IPS-18a (cell line): ENCODE data around the gene NUDT14.

ENCODE experiments used
- H3K27ac ChIP-seq: one replicate; pipeline ENCODE4 v1.5.1; 2013; ENCODE audit warnings: low read length
- H3K27me3 ChIP-seq: one replicate; pipeline ENCODE4 v1.6.1; 2013; ENCODE audit warnings: mild to moderate bottlenecking, low read length; ENCODE audit not compliant: control insufficient read depth, insufficient read depth
- H3K36me3 ChIP-seq: one replicate; pipeline ENCODE4 v1.6.1; 2013; ENCODE audit warnings: low read depth, low read length; ENCODE audit not compliant: control insufficient read depth
- H3K4me1 ChIP-seq: one replicate; pipeline ENCODE4 v1.6.1; 2013; ENCODE audit warnings: low read depth, low read length; ENCODE audit not compliant: control insufficient read depth
- H3K4me3 ChIP-seq: one replicate; pipeline ENCODE4 v1.5.1; 2013; ENCODE audit warnings: low read length
- H3K9ac ChIP-seq: one replicate; pipeline ENCODE4 v1.6.1; 2013; ENCODE audit warnings: mild to moderate bottlenecking, low read length, moderate library complexity
- H3K9me3 ChIP-seq: one replicate; pipeline ENCODE4 v1.6.1; 2013; ENCODE audit warnings: low read depth, low read length; ENCODE audit not compliant: control insufficient read depth

Gene NUDT14

DNA sequence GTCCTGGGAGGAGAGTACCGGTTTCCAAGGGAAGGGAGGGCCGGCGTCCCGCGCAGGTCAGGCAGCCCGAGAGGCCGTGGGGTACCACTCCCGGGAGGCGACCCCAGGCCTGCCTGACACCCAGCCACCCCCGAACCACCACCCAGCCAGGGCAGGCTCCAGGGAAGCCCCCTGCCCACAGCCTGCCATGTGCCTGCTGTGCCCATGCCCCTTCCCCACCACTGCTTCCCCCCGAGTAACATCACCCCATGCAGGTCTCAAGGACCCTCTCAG is 2.3 kb downstream of the NUDT14 start:
- Histone ChIP-seq H3K27me3 (peaks cover 29% of the 10 kb centered on the region), H3K9me3 (no peaks in the 10 kb centered on the region), H3K36me3 (no peaks in the 10 kb centered on the region), H3K9ac (no peak overlapping the region), H3K27ac (no peak overlapping the region), H3K4me3 (no peak overlapping the region), H3K4me1 (no peaks in the 10 kb centered on the region)

- Histone ChIP-seq H3K4me3 (no peak overlapping the region), H3K4me1 (no peaks in the 10 kb centered on the region), H3K9me3 (no peaks in the 10 kb centered on the region), H3K9ac (no peak overlapping the region), H3K27ac (no peak overlapping the region), H3K27me3 (peaks cover 23% of the 10 kb centered on the region), H3K36me3 (no peaks in the 10 kb centered on the region)
These were observed 2.8 kb downstream of the NUDT14 start for GRCh38 chr14:105178069-105178867.

DNA sequence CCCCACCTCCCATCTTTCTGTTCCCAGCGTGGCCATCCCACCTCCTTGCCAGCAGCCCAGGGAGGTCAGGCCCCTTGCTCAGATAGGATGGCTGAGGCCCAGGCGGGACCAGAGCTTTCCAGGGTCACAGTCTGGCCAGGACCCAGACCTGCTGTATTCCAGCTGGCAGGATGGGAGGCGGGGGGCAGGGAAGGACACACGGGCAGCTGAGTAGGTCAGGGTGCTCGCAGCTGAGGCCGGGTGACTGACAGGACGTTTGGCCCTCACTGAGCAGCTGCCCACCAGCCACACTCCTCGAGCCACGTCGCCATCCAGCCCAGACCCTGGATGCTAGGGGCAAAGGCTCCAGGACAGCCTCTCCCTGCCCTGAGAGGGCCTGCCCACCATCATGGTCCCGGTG is 4.0 kb downstream of the NUDT14 start:
- Histone ChIP-seq H3K36me3 (no peaks in the 10 kb centered on the region), H3K27me3 (peaks cover 12% of the 10 kb centered on the region)

GRCh38 chr14:105176513-105176912 is 4.6 kb downstream of the NUDT14 start:
- Histone ChIP-seq H3K27ac (no peak overlapping the region), H3K27me3 (peaks cover 6% of the 10 kb centered on the region), H3K4me3 (no peak overlapping the region), H3K9me3 (no peaks in the 10 kb centered on the region), H3K36me3 (no peaks in the 10 kb centered on the region), H3K9ac (no peak overlapping the region), H3K4me1 (no peaks in the 10 kb centered on the region)

More for the DNA sequence above, 4.0 kb downstream of the NUDT14 start:
- Histone ChIP-seq H3K4me3 (no peak overlapping the region), H3K9me3 (no peaks in the 10 kb centered on the region), H3K9ac (no peak overlapping the region), H3K4me1 (no peaks in the 10 kb centered on the region), H3K27ac (no peak overlapping the region)

DNA sequence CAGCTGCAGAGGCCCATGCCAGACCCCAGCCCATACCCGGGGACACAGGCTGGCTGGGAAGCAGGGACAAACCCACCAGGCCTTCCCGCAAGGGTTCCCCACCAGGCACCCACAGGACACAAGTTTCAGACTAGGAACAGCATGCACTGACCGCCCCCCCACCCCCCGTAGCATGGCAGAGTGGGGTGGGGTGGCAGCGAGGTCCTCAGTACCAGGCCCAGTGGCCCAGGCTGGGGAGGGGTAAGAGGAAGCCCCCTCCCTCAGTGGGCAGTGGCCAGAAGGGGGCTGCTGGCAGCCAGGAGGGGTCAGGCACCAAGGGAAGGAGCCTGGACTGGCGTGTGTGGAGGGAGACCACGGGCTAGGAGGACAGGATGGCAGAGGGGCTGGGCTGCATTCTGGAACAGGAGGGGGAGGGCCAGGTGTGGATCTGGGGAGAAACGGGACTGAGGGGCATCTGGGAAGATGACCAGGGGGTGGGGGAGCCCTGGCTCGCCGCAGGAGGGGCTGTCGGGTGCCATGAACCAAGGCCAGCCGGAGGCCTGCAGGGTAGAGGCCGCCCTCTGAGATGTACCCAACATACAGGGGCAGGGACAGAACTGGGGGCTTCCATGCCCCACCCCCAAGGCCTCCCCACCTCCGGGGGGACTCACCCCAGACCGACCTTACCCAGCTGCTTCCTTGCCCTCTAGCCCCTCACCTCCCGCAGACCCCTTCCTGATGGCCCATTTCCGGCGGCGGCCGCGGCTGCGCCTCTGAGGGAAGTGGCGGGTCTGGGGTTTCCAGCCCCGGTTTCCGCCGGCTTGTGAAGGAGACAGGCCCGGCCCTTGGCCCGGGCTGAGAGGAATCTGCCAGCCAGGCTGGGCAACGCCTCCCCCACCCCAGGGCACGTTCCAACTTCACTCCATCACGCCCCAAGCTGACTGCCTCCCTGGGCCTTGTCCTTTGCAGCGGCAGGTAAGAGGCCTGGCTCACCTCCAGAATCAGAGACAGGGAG is 6.9 kb downstream of the NUDT14 start:
- H3K4me1 ChIP-seq = peaks cover 9% of the 10 kb centered on the region
- H3K36me3 ChIP-seq = no peaks in the 10 kb centered on the region
- H3K9ac ChIP-seq = no peak overlapping the region
- H3K27ac ChIP-seq = no peak overlapping the region
- no peaks in the 10 kb centered on the region for H3K9me3 ChIP-seq
- H3K27me3 ChIP-seq = peaks cover 9% of the 10 kb centered on the region
- no peak overlapping the region for H3K4me3 ChIP-seq

- no peaks in the 10 kb centered on the region for H3K9me3 ChIP-seq
- H3K27me3 ChIP-seq = peaks cover 11% of the 10 kb centered on the region
- H3K36me3 ChIP-seq = no peaks in the 10 kb centered on the region
- H3K27ac ChIP-seq = no peak overlapping the region
- H3K4me1 ChIP-seq = peaks cover 9% of the 10 kb centered on the region
- no peak overlapping the region for H3K4me3 ChIP-seq
- no peak overlapping the region for H3K9ac ChIP-seq
These were observed 8.0 kb downstream of the NUDT14 start for GRCh38 chr14:105173145-105173544.

- no peak overlapping the region for H3K4me3 ChIP-seq
- H3K27ac ChIP-seq = no peak overlapping the region
- no peaks in the 10 kb centered on the region for H3K36me3 ChIP-seq
- no peaks in the 10 kb centered on the region for H3K9me3 ChIP-seq
- H3K4me1 ChIP-seq = peaks cover 9% of the 10 kb centered on the region
- peaks cover 15% of the 10 kb centered on the region for H3K27me3 ChIP-seq
- no peak overlapping the region for H3K9ac ChIP-seq
These were observed 8.6 kb downstream of the NUDT14 start for GRCh38 chr14:105172476-105172875.

DNA sequence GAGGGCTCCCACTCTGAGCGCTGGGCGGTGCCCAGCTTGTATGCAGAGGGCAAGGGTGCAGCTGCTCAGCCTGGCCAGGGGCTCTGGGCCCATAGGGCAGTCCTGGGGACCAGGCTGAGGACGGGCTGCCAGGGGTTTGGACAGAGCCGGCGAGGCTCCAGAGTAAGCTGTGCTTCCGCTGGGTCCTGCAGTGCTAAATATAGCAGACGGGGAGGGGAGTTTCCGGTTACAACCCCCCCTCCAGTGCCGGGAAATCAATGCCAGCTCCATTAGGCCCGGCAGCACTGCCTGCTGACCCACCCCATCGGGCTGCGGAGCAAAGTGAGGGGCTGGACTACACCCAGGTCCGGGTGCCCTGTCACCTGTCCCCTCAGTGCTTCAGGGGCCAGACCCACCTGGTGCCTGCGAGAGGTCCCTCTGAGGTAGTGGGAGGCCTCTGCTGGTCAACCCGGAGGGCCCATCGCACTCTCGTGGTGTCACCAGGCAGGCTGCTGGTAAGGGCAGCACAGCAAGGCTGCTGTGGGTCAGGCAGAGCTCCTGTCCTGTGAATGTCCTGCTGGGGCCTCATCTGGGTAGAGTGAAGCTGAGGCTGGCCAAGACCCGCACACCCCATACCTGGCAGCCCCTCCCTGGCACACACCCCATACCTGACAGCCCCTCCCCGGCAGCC is 10.0 kb downstream of the NUDT14 start:
- Histone ChIP-seq H3K4me1 (peaks cover 9% of the 10 kb centered on the region), H3K27me3 (peaks cover 27% of the 10 kb centered on the region), H3K4me3 (no peak overlapping the region), H3K36me3 (no peaks in the 10 kb centered on the region), H3K27ac (no peak overlapping the region), H3K9me3 (no peaks in the 10 kb centered on the region), H3K9ac (no peak overlapping the region)

DNA sequence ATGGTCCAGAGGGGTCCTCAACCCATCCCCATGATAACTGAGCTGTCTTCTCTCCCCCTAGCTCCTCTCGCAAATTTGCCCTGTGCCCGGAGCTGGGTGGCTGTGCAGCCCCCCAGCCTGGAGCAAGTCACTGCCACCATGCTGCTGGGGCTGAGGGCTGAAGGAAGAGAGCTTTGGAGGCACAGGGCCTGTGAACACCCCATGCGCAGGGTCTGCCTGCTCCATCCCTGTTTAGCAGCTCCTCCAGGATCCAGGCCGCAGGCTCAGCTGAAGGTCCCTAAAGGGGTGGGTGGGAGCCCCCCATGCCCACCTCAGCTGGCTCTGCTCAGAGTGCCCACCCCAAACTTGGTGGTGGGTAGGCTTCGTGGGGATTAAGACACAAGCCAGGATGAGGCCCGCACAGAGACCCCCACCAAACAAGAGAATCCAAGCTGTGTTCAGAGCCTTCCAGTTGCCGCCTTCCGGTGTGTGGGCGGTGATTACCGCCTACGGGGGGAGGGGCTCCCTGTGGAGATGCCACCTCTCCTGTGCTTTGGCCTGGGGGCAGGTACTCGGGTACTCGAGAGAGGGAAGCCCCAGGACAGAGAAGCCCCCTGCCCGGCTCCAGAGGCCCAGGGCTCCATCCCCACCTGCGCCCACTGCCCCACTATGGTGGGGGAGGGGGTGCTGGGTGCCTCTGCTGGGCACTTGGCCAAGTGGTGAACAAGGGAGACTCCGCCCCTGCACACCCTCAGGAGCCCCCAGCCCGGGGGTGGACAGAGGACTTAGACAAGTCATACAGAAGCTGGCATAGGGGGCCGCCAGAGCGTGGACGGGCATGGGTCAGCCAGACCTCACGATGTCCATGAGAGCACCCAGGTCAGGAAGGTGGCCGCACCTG is 11.1 kb downstream of the NUDT14 start:
- Histone ChIP-seq H3K4me1 (peaks cover 9% of the 10 kb centered on the region), H3K9me3 (no peaks in the 10 kb centered on the region), H3K27me3 (peaks cover 29% of the 10 kb centered on the region), H3K27ac (no peak overlapping the region), H3K4me3 (no peak overlapping the region), H3K9ac (no peak overlapping the region), H3K36me3 (no peaks in the 10 kb centered on the region)

DNA sequence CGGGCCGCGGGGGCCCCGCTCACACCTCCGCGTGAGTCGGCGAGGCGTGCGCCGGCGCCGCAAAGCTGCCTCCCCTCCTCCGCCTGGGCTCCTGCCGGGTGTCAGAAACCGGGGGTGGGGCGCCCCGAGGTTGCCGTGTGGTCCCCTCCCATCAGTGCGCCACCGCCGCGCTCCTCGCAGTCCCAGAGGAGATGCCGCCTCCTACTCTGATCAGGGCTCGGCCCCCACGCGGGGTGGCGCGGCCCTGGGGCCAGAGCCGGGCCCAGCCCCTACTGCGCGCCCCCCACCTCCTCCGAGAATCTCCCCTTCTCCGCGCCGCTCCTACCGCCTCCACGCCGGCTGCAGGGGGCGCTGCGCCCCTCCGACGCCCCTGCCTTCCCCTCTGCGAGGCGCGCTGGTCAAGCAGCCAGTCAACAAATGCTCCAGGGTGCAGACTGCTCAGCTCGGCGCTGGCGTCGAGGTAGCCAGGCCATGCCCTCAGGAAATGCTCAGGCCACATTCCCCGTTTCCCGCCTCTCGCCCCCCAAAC is 12.1 kb downstream of the NUDT14 start:
- Histone ChIP-seq H3K27ac (no peak overlapping the region), H3K4me3 (no peak overlapping the region), H3K9ac (no peak overlapping the region), H3K4me1 (peaks cover 9% of the 10 kb centered on the region), H3K27me3 (peaks cover 29% of the 10 kb centered on the region), H3K9me3 (no peaks in the 10 kb centered on the region), H3K36me3 (no peaks in the 10 kb centered on the region)
